Measurements from ENCODE around the gene ANGPT4. TPM values are rescaled to one million over a fixed set of nuclear protein-coding genes. Genes with fewer than 3 reads are reported as not detected.

Gene ANGPT4
- polyA plus RNA-seq, 1 of the 3 experiments (the other 2 are of a cell fraction) = not detected

DNA sequence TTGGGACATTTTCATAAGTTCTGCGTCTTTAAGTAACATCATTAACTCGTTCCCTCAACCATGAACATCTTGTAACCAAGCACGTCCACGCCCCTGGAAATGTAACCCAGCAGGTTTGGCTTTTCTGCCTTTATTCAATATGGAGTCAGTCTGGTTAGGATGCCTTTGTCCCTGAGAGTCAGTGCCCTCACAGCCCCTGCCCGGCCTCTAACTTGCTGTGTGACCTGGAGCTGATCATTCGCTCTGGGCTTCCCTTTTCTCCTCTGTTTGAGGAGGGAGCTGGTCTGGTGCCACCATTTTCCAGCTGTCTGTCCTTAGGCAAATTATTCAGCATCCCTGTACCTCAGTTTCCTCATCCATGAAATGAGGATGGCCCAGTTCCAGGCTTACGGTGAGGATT, 26.5 kb upstream of the ANGPT4 start:
- POLR2A ChIA-PET = no interaction called here
- Histone ChIP-seq H2AFZ (ENCODE audit: low read depth) (no peak overlapping the region), H3K4me3 (ENCODE audit: low read depth in 2 of 2, low read length in 1 of 2) (no peak overlapping the region), H3K36me3 (replicated peaks in 1 of 2; ENCODE audit: control insufficient read depth in 1 of 2, insufficient read depth in 2 of 2, low read length in 1 of 2) (no peaks in the 10 kb centered on the region), H3K27ac (ENCODE audit: low read depth in 2 of 2, low read length in 1 of 2) (no peak overlapping the region), H3F3A (replicated peaks; ENCODE audit: insufficient read depth) (no peaks in the 10 kb centered on the region), H3K4me2 (no peak overlapping the region), H3K27me3 (ENCODE audit: insufficient read depth) (no peaks in the 10 kb centered on the region; the same call in 1 of the 2 replicates), H3K4me1 (ENCODE audit: control insufficient read depth in 1 of 2, insufficient read depth in 2 of 2, low read depth in 1 of 2, low read length in 1 of 2) (peaks cover 0 to 4% of the 10 kb centered on the region in 2 experiments; a peak in 1 of 4 replicates), H3K9me3 (no peaks in the 10 kb centered on the region), H3K9me2 (no peaks in the 10 kb centered on the region), H3K9ac (no peak overlapping the region), H3K79me2 (ENCODE audit: insufficient read depth) (no peaks in the 10 kb centered on the region), H4K20me1 (ENCODE audit: insufficient read depth) (no peaks in the 10 kb centered on the region)
- 61% methylated on average over 7 of the region's 7 CpGs for WGBS (ENCODE audit: low lambda C conversion rate)
- TF ChIP-seq FOXM1 (IDR thresholded peaks at IDR 0.05; ENCODE audit: low read depth) (no peak), RXRA (IDR thresholded peaks at IDR 0.05; ENCODE audit: borderline replicate concordance, low read depth) (no peak), POLR2AphosphoS5 (IDR thresholded peaks at IDR 0.05; ENCODE audit: low read depth, low read length) (no peak), FOSL2 (IDR thresholded peaks at IDR 0.05; ENCODE audit: borderline replicate concordance, low read depth) (no peak), NRF1 (IDR thresholded peaks at IDR 0.05; ENCODE audit: low read depth, low read length) (no peak), FOXJ3 (CRISPR knock-in tag; IDR thresholded peaks at IDR 0.05) (no peak), GATA2 (CRISPR knock-in tag; IDR thresholded peaks at IDR 0.05) (no peak), EZH2phosphoT487 (IDR thresholded peaks at IDR 0.05; ENCODE audit: borderline replicate concordance, low read depth) (no peak), EP300 (IDR thresholded peaks at IDR 0.05; ENCODE audit: borderline replicate concordance in 1 of 2, low read depth in 1 of 2, low read length in 1 of 2) (no peak), YY1 (IDR thresholded peaks at IDR 0.05; ENCODE audit: low read depth) (no peak), TCF12 (IDR thresholded peaks at IDR 0.05) (no peak), TAF1 (IDR thresholded peaks at IDR 0.05; ENCODE audit: borderline replicate concordance, low read depth, low read length) (no peak), RCOR1 (IDR thresholded peaks at IDR 0.05; ENCODE audit: low read length) (no peak), GABPA (IDR thresholded peaks at IDR 0.05; ENCODE audit: low read depth) (no peak), SMC3 (IDR thresholded peaks at IDR 0.05; ENCODE audit: low read depth, low read length) (no peak)
- TF ChIP-seq, protein P1, sequence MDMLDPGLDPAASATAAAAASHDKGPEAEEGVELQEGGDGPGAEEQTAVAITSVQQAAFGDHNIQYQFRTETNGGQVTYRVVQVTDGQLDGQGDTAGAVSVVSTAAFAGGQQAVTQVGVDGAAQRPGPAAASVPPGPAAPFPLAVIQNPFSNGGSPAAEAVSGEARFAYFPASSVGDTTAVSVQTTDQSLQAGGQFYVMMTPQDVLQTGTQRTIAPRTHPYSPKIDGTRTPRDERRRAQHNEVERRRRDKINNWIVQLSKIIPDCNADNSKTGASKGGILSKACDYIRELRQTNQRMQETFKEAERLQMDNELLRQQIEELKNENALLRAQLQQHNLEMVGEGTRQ (IDR thresholded peaks at IDR 0.05; ENCODE audit: borderline replicate concordance, low read depth, low read length) = no peak
- TF ChIP-seq, protein P2, sequence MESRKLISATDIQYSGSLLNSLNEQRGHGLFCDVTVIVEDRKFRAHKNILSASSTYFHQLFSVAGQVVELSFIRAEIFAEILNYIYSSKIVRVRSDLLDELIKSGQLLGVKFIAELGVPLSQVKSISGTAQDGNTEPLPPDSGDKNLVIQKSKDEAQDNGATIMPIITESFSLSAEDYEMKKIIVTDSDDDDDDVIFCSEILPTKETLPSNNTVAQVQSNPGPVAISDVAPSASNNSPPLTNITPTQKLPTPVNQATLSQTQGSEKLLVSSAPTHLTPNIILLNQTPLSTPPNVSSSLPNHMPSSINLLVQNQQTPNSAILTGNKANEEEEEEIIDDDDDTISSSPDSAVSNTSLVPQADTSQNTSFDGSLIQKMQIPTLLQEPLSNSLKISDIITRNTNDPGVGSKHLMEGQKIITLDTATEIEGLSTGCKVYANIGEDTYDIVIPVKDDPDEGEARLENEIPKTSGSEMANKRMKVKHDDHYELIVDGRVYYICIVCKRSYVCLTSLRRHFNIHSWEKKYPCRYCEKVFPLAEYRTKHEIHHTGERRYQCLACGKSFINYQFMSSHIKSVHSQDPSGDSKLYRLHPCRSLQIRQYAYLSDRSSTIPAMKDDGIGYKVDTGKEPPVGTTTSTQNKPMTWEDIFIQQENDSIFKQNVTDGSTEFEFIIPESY (IDR thresholded peaks at IDR 0.05; ENCODE audit: borderline replicate concordance, low read depth) = no peak
- TF ChIP-seq, protein P3, sequence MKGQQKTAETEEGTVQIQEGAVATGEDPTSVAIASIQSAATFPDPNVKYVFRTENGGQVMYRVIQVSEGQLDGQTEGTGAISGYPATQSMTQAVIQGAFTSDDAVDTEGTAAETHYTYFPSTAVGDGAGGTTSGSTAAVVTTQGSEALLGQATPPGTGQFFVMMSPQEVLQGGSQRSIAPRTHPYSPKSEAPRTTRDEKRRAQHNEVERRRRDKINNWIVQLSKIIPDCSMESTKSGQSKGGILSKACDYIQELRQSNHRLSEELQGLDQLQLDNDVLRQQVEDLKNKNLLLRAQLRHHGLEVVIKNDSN (IDR thresholded peaks at IDR 0.05; ENCODE audit: borderline replicate concordance, low read depth) = no peak
- TF ChIP-seq, protein P4, sequence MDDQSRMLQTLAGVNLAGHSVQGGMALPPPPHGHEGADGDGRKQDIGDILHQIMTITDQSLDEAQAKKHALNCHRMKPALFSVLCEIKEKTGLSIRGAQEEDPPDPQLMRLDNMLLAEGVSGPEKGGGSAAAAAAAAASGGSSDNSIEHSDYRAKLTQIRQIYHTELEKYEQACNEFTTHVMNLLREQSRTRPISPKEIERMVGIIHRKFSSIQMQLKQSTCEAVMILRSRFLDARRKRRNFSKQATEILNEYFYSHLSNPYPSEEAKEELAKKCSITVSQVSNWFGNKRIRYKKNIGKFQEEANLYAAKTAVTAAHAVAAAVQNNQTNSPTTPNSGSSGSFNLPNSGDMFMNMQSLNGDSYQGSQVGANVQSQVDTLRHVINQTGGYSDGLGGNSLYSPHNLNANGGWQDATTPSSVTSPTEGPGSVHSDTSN (IDR thresholded peaks at IDR 0.05) = no peak
- no peak for DNase-seq
- CTCF ChIA-PET = interaction anchor here (5.7 kb wide), 1 partner anchor 14 kb away, joined by 40 read pairs; no protein-coding TSS in a partner anchor
